Psoas muscle (tissue), 8 donors: Measurements from ENCODE around the gene LST1. TPM values are rescaled to one million over a fixed set of nuclear protein-coding genes. Genes with fewer than 3 reads are reported as not detected.

ENCODE experiments used
- ATAC-seq, 4 donors: fragments of 200-7000 bp; cut with Tn5 transposase; one replicate each; pipeline ENCODE4 v1.9.1; 2020; ENCODE audit warnings: moderate library complexity in 3 of 4, mild to moderate bottlenecking in 2 of 4
- DNase-seq, 2 donors: peaks; one replicate each; pipeline ENCODE4 v3.0.0-alpha.2; 2020
- H3K27ac ChIP-seq: fragments of 200-600 bp; one replicate; pipeline ENCODE4 v1.8.0; 2022
- H3K27me3 ChIP-seq, 3 donors: fragments of 200-600 bp in 1 of 3; one replicate each; pipeline versions ENCODE4 v1.6.1 to v1.8.0; 2013 to 2022; ENCODE audit warnings: low read length in 2 of 3, mild to moderate bottlenecking in 2 of 3, moderate library complexity in 1 of 3; ENCODE audit not compliant: insufficient read depth in 3 of 3
- H3K36me3 ChIP-seq, 2 donors: fragments of 200-600 bp in 1 of 2; one replicate each; pipeline versions ENCODE4 v1.6.1 to v1.8.0; 2013 to 2022; ENCODE audit warnings: low read depth in 1 of 2, mild to moderate bottlenecking in 1 of 2, moderate library complexity in 1 of 2; ENCODE audit not compliant: insufficient read depth in 1 of 2
- H3K4me1 ChIP-seq: fragments of 200-600 bp; one replicate; pipeline ENCODE4 v1.8.0; 2022
- H3K4me3 ChIP-seq: fragments of 200-600 bp; one replicate; pipeline ENCODE4 v1.8.0; 2022; ENCODE audit warnings: mild to moderate bottlenecking
- H3K9me3 ChIP-seq: fragments of 200-600 bp; one replicate; pipeline ENCODE4 v1.8.0; 2022
- CTCF ChIP-seq: fragments of 200-600 bp; IDR thresholded peaks from one replicate; pipeline ENCODE4 v1.8.0; 2022; ENCODE audit warnings: antibody characterized with exemption
- WGBS, 3 donors: extraction: QIAGEN DNeasy Blood & Tissue Kit; methylation state at CpG; one replicate each; pipeline versions ENCODE4 v1.1.6 to v1.1.7; 2013; 5-methylcytosine and 5-hydroxymethylcytosine counted together
- intact Hi-C, 2 donors: fragments of 100-400 bp; cut with DNase I; formaldehyde crosslinking; loops; one replicate each; pipeline versions ENCODE4 v1.11.0 to v1.14.2; 2022
- polyA plus RNA-seq, 3 donors: library from polyadenylated mRNA; stranded (reverse); fragments of 200-250 nt; gene quantifications; one replicate each; pipeline ENCODE4 v1.2.3, GENCODE V29; 2013
- total RNA-seq, 4 donors: library from RNA; stranded (reverse); fragmentation: NEBNext Ultra II Directional in 2 of 4; extraction: Animal tissue kit (Norgen Biotek cat#: 25700) in 2 of 4; gene quantifications; one replicate each; pipeline versions ENCODE4 v1.2.1 to v1.2.4, GENCODE V29; 2021 to 2023
- donor health status: healthy with polysubstance abuse.
- donor health status: DM: no; HTN: no; CAD: no; lungs with moderate emphysema.
- donor health status: Bipolar disorder and iron deficiency.
- donor health status: healthy.
- donor health status: DM: yes; HTN: yes; CAD: no.
- donor health status: DM: no; HTN: no; CAD: no.
- donor health status: DM: no; HTN: no; CAD: no.
- donor health status: DM: yes; HTN: yes; CAD: no.

Gene LST1
- total and polyA plus RNA-seq, 7 donors = 1.2 to 5.6 (median 1.8) TPM

GRCh38 chr6:31615748-31616147, 29.7 kb downstream of the LST1 start:
- ATAC-seq (no peak), DNase-seq (no peak)
- intact Hi-C loops = loop anchor here in 1 of 2 donors (5.0 kb wide), 1 partner anchor 68 kb away; the partner anchor contains the start of genes ATP6V1G2 and NFKBIL1
- peak overlapping the region; percentile 32 for H3K4me3 ChIP-seq
- TF ChIP-seq CTCF = no peak
- no peak overlapping the region for H3K27ac ChIP-seq
- H3K27me3 ChIP-seq = no peaks in the 10 kb centered on the region
- H3K36me3 ChIP-seq = no peaks in the 10 kb centered on the region
- H3K4me1 ChIP-seq = no peaks in the 10 kb centered on the region
- WGBS, 3 donors = 58 to 60% (median 60%) methylated on average over 7 of the region's 7 CpGs
- H3K9me3 ChIP-seq = no peaks in the 10 kb centered on the region

GRCh38 chr6:31617010-31617409, 30.9 kb downstream of the LST1 start:
- intact Hi-C loops = loop anchor here in 1 of 2 donors (5.0 kb wide), 1 partner anchor 70 kb away; the partner anchor contains the start of genes ATP6V1G2 and NFKBIL1
- H3K36me3 ChIP-seq = peaks cover 2 to 3% of the 10 kb centered on the region in 2 donors
- TF ChIP-seq CTCF = no peak
- no peak overlapping the region for H3K4me3 ChIP-seq
- no peaks in the 10 kb centered on the region for H3K9me3 ChIP-seq
- H3K4me1 ChIP-seq = peaks cover 7% of the 10 kb centered on the region
- H3K27me3 ChIP-seq = no peaks in the 10 kb centered on the region
- ATAC-seq (no peak), DNase-seq (no peak)
- 74 to 78% (median 74%) methylated on average over 2 of the region's 2 CpGs for WGBS, 3 donors
- H3K27ac ChIP-seq = no peak overlapping the region

- peak; percentile 97 to 99 for DNase-seq
- Histone ChIP-seq H3K36me3 (peaks cover 7 to 31% of the 10 kb centered on the region in 2 donors), H3K27me3 (no peaks in the 10 kb centered on the region), H3K4me1 (peaks cover 16% of the 10 kb centered on the region), H3K27ac (peak overlapping the region; percentile 96), H3K9me3 (no peaks in the 10 kb centered on the region), H3K4me3 (peak overlapping the region; percentile 88)
- 0 to 1% (median 1%) methylated on average over 50 of the region's 50 CpGs for WGBS, 3 donors
- TF ChIP-seq CTCF = no peak
- ATAC-seq = peak; percentile 88 to 94 (median 90)
- intact Hi-C loops = loop anchor here in 1 of 2 donors (2.0 to 5.0 kb wide), 2 partner anchors 33 to 73 kb away; partner anchors contain the start of genes ATP6V1G2, BAG6 and NFKBIL1
Observed at GRCh38 chr6:31619805-31620585, 33.9 kb downstream of the LST1 start.

GRCh38 chr6:31620586-31621319, 34.7 kb downstream of the LST1 start, which contains the start of gene PRRC2A:
PRRC2A (plus strand) TSS chr6:31620715; CDS start chr6:31622790, 2,075 bp downstream.
- intact Hi-C loops = loop anchor here in 1 of 2 donors (2.0 kb wide), 1 partner anchor 32 kb away; the partner anchor contains the start of gene BAG6
- Histone ChIP-seq H3K4me1 (peaks cover 16% of the 10 kb centered on the region), H3K36me3 (peaks cover 14 to 39% of the 10 kb centered on the region in 2 donors), H3K9me3 (no peaks in the 10 kb centered on the region), H3K27me3 (no peaks in the 10 kb centered on the region), H3K27ac (peak within 1 kb of the TSS; percentile 96), H3K4me3 (peak within 1 kb of the TSS; percentile 88)
- 0 to 2% (median 1%) methylated on average over 30 to 67 of the region's 67 CpGs for WGBS, 3 donors
- TF ChIP-seq CTCF = no peak
- ATAC-seq = peak; percentile 58 to 71 (median 64)
- no peak for DNase-seq
